ENCODE results near the gene PNLIPRP3.

DNA sequence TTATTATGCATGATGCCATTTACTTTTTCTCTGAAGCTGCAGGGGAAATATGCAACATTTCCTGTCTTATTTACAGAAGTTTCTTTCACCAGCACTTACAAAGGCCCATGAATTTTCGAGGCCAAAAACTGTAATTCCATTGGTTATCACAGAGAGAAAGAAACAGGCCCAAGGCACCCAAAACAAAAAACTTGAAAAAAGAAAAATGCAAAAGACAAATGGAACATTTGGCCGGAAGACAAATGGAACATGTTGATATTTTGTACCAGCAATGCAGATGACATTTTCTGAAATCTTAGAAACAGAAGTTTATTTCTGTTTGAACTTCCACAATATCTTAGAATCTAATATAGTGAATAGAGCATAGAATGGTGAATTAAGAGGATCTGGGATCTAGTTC, 61.8 kb downstream of the PNLIPRP3 start:
- no peak for TF ChIP-seq CTCF (conservative IDR thresholded peaks at IDR 0.05; ENCODE audit: low read length)
- no peak for TF ChIP-seq EZH2phosphoT487 (IDR thresholded peaks at IDR 0.05; ENCODE audit: borderline replicate concordance)
